NT2/D1 (cell line): ENCODE measurements around the gene FILIP1L.

ENCODE experiments used
- DNase-seq: peaks from one replicate; pipeline ENCODE4 v3.0.0-alpha.2; 2011; ENCODE audit warnings: low read depth, low spot score
- H3K27me3 ChIP-seq: 2 replicates; pipeline ENCODE4 v1.6.0; 2011; ENCODE audit warnings: mild to moderate bottlenecking; ENCODE audit not compliant: insufficient read length, insufficient read depth
- H3K36me3 ChIP-seq: 2 replicates; pipeline ENCODE4 v1.6.1; 2011; ENCODE audit warnings: mild to moderate bottlenecking, low read length, mixed read lengths; ENCODE audit not compliant: insufficient read depth, insufficient read length
- H3K4me1 ChIP-seq: 2 replicates; pipeline ENCODE4 v1.5.1; 2011; ENCODE audit not compliant: insufficient read depth, insufficient read length
- H3K4me3 ChIP-seq: 2 replicates; pipeline ENCODE4 v1.5.1; 2011; ENCODE audit warnings: low read depth; ENCODE audit not compliant: insufficient read length
- H3K9ac ChIP-seq: 2 replicates; pipeline ENCODE4 v1.6.0; 2011; ENCODE audit warnings: low read depth; ENCODE audit not compliant: insufficient read length
- H3K9me3 ChIP-seq: 2 replicates; pipeline ENCODE4 v1.5.1; 2011; ENCODE audit warnings: mild to moderate bottlenecking, low read length; ENCODE audit not compliant: insufficient read depth
- SUZ12 ChIP-seq: IDR thresholded peaks from 2 replicates; pipeline ENCODE4 v1.6.1; 2011; ENCODE audit not compliant: insufficient read length, insufficient read depth; ENCODE audit errors: extremely low read depth
- YY1 ChIP-seq: IDR thresholded peaks from 2 replicates; pipeline ENCODE4 v1.6.1; 2011; ENCODE audit not compliant: insufficient read length, insufficient read depth
- ZNF274 ChIP-seq: IDR thresholded peaks from 2 replicates; pipeline ENCODE4 v1.6.1; 2011; ENCODE audit warnings: mild to moderate bottlenecking, low read depth, low read length

Gene FILIP1L

DNA sequence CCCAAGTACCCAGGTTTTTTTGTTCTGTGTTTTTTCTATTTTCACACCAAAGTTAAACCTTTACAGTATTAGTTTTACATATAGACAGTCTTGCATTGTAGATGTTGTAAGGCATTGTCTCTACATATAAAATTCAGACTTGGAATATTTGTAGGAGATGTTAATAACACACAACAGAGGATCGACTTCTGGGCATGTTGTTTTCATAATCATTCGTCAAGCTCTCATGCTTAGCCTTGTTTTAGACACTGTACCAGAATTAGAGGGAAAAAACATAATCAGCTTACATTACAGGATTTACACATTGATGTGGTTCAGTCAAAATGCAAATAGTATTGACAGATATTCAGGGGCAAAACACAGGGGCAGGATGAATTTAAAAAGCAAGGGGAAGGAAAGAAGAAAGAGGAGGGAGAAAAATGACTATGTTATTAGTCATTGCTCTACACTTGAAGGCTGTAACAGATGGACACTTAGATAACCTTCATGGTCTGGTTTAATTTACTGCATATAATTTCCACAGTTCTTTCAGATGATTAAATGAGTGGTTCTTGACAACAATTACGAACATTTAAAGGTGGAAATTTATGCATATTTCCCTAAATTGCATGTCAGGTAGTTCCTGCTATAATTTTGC, 289.2 kb downstream of the FILIP1L start:
- Histone ChIP-seq H3K27me3 (no peaks in the 10 kb centered on the region), H3K9me3 (no peaks in the 10 kb centered on the region), H3K9ac (no peak overlapping the region), H3K4me3 (no peak overlapping the region), H3K36me3 (peaks cover 4% of the 10 kb centered on the region), H3K4me1 (no peaks in the 10 kb centered on the region)
- TF ChIP-seq SUZ12, result no peak
- no peak for TF ChIP-seq ZNF274
- TF ChIP-seq YY1, result no peak
- no peak for DNase-seq

DNA sequence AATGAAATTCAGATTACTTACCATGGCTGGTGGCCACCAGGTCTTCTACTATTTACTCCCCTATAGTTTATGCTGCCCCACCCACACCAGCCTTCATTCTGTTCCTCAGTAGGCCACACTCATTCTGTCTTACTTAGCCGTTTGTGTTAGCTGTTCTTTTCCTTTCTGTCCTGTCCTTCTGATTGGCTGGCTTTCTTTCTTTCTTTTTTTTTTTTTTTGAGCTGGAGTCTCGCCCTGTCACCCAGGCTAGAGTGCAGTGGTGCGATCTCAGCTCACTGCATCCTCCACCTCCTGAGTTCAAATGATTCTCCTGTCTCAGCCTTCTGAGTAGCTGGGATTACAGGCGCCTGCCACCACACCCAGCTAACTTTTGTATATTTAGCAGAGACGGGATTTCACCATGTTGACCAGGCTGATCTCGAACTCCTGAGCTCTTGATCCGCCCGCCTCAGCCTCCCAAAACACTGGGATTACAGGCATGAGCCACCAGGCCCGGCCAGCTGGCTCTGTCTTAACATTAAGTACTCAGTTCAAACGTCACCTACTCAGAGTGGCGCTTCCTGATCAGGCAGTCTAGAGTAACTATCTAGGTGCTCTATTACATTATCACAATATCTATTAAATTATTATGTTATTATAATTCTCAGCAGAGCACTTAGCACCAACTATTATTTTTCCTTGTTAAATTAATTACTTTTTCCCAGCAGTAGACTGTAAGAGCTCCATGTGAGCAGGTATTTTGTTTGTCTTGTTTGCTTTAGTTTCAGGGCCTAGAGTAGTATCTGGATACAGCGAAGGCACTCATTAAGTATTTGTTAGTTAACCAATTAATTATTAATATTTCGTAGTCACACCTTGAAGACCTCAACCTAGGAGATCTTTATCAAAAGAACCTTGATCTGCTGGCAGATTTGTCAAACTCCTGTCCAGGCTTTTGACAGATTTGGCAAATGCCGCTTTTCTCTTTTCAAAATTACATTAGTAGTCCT, 290.3 kb downstream of the FILIP1L start:
- no peak for TF ChIP-seq ZNF274
- no peak for TF ChIP-seq YY1
- TF ChIP-seq SUZ12, result no peak
- no peak for DNase-seq
- H3K4me1 ChIP-seq, result no peaks in the 10 kb centered on the region
- H3K36me3 ChIP-seq, result peaks cover 4% of the 10 kb centered on the region
- no peaks in the 10 kb centered on the region for H3K9me3 ChIP-seq
- no peaks in the 10 kb centered on the region for H3K27me3 ChIP-seq
- peak overlapping the region; percentile 6 for H3K9ac ChIP-seq
- no peak overlapping the region for H3K4me3 ChIP-seq

DNA sequence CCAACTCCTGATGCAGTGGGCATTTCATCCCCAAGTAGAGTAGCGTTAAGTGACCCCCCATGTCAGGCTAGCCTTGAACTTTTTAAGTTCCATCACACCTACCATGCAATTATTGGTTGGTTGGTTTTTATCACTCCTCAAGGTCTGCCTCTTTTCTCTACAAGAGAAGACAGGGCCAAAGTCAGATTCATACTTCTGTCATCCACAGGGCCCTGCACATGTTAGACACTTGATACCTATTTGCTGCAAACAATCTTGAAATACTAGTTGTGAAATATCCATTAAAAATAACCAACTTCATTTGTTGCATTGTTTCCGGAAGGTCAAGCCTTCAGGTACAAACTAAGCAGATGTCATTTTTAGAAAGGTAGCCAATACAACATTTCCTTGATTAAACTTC, 295.5 kb downstream of the FILIP1L start:
- Histone ChIP-seq H3K9ac (peak overlapping the region; percentile 96), H3K27me3 (no peaks in the 10 kb centered on the region), H3K4me3 (no peak overlapping the region), H3K36me3 (peaks cover 4% of the 10 kb centered on the region), H3K9me3 (no peaks in the 10 kb centered on the region), H3K4me1 (no peaks in the 10 kb centered on the region)
- DNase-seq, result no peak
- no peak for TF ChIP-seq ZNF274
- no peak for TF ChIP-seq YY1
- no peak for TF ChIP-seq SUZ12

DNA sequence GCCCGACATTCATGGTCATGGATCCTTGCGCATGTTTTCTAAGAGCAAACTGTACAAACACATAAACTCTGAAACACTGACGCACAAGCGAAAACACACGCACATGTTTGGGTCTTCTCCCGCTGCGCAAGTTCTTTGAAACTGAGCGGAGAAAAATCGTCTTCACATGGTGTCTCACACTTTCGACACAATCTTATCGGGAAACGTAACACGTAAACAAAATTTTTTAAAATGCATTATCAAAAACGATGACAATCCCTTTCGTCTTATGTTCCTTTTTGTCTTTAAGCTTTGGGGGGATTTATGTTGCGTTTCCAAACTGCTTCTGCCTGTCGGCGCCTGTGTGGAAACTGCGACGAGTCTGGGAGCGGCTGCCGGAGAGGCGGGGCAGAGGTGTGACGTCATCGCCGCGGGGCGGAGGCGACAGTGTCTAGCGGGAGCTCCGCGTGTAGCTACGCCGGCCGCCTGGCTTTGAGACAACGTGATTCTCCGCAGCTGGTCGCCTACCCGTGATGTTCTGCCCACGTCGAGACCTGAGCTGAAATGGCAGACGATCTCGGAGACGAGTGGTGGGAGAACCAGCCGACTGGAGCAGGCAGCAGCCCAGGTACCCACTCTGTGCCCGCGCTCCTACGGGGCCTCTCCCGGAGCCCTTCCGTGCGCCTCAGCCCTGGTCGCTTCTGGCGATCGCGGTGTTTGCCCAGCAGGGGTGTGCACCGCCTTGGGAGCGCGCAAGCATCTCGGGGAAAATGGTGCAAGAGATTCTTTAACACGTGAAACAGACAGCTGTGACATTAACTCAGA, 296.7 kb downstream of the FILIP1L start, which contains the start of gene CMSS1:
CMSS1 (plus strand) TSS at position 426 of the 804 bp plus-strand sequence.
- DNase-seq, result peak; percentile 79
- no peaks in the 10 kb centered on the region for H3K4me1 ChIP-seq
- H3K9me3 ChIP-seq, result no peaks in the 10 kb centered on the region
- H3K36me3 ChIP-seq, result peaks cover 4% of the 10 kb centered on the region
- peak within 1 kb of the TSS; percentile 96 for H3K9ac ChIP-seq
- H3K27me3 ChIP-seq, result no peaks in the 10 kb centered on the region
- H3K4me3 ChIP-seq, result peak within 1 kb of the TSS; percentile 95
- TF ChIP-seq YY1 (no peak), ZNF274 (no peak), SUZ12 (no peak)

DNA sequence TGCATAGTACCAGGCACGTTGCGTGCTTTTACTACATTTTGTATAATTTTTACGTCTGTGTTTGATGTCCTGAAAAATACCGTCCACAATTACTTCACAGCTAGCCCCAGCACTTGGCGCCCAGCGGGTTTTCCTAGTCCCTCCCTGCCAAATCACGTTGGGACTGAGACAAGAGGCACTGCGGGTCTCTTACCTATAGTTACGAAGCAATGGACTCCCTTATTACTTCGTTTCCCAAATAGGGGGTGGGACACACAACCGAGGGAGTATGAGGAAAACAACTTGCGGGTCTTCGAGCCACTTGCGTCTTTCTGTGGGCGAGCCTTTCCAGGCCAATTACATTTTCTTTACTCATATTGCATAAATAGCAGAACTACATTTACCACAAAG, 297.3 kb downstream of the FILIP1L start:
- H3K27me3 ChIP-seq, result no peaks in the 10 kb centered on the region
- H3K4me3 ChIP-seq, result peak overlapping the region; percentile 95
- H3K9ac ChIP-seq, result peak overlapping the region; percentile 96
- H3K36me3 ChIP-seq, result peaks cover 4% of the 10 kb centered on the region
- H3K4me1 ChIP-seq, result no peaks in the 10 kb centered on the region
- DNase-seq, result no peak
- no peak for TF ChIP-seq SUZ12
- no peak for TF ChIP-seq ZNF274
- no peak for TF ChIP-seq YY1
- no peaks in the 10 kb centered on the region for H3K9me3 ChIP-seq

DNA sequence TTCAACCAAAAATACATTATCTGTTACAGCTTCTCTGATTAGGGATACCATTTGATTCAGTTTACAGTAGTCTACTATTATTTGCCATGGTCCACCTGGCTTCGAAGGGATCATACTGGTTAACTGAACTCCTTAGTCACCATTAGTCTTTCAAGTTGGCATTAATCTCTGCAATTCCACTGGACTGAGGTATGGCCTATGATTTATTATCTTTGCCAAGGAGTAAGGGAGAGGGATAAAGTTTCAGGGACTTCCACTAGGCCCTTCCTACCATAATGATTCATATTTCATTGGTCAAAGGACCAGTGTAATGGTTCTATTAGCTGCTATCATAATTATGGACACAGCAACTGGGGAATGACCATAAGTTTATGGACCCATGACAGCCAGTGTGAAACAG, 303.9 kb downstream of the FILIP1L start:
- H3K4me1 ChIP-seq, result no peaks in the 10 kb centered on the region
- H3K9me3 ChIP-seq, result peaks cover 16% of the 10 kb centered on the region
- H3K9ac ChIP-seq, result no peak overlapping the region
- no peak for TF ChIP-seq SUZ12
- TF ChIP-seq YY1, result no peak
- no peak for TF ChIP-seq ZNF274
- no peaks in the 10 kb centered on the region for H3K36me3 ChIP-seq
- DNase-seq, result no peak
- no peaks in the 10 kb centered on the region for H3K27me3 ChIP-seq
- no peak overlapping the region for H3K4me3 ChIP-seq
